ENCODE data around the gene ARPC5.

DNA sequence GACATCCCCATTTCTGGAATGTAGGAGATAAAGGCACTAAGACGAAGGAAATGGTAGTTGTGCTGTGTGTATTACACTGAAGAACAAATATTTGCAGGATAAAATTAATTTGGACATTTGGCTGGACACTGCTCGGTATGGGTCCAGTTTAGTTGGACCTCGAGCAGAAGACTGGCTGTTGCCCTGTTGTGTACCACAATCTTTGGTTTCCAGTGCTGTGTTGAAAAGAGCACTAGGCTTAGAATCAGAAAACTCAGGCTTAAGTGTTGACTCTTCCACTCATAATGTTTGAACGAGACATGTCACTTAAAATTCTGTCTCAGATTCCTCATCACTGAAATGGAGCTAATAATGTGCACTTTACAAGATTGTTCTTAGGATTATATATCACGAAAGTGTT lies 1.2 kb upstream of the ARPC5 start:
- TF ChIP-seq EZH2 (IDR thresholded peaks at IDR 0.05; ENCODE audit: borderline replicate concordance, low read depth, low read length, poor library complexity, severe bottlenecking), result no peak
- TF ChIP-seq, protein P1, sequence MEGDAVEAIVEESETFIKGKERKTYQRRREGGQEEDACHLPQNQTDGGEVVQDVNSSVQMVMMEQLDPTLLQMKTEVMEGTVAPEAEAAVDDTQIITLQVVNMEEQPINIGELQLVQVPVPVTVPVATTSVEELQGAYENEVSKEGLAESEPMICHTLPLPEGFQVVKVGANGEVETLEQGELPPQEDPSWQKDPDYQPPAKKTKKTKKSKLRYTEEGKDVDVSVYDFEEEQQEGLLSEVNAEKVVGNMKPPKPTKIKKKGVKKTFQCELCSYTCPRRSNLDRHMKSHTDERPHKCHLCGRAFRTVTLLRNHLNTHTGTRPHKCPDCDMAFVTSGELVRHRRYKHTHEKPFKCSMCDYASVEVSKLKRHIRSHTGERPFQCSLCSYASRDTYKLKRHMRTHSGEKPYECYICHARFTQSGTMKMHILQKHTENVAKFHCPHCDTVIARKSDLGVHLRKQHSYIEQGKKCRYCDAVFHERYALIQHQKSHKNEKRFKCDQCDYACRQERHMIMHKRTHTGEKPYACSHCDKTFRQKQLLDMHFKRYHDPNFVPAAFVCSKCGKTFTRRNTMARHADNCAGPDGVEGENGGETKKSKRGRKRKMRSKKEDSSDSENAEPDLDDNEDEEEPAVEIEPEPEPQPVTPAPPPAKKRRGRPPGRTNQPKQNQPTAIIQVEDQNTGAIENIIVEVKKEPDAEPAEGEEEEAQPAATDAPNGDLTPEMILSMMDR (conservative IDR thresholded peaks at IDR 0.05; ENCODE audit: low read depth, low read length), result no peak

Measured in A673 (cell line).